Caki2 (cell line): Measurements from ENCODE around the gene FOXR2. TPM values are rescaled to one million over a fixed set of nuclear protein-coding genes. Genes with fewer than 3 reads are reported as not detected.

Experiments
- DNase-seq: peaks from one replicate; pipeline ENCODE4 v3.0.0-alpha.2; 2015; ENCODE audit warnings: low read depth
- in situ Hi-C: cut with HindIII; loops from 2 replicates; pipeline ENCODE4 v1.10.0; 2016; ENCODE audit warnings: low sequenced_read_pairs, low pct_unique_long_range_greater_than_20kb, mixed read lengths
- total RNA-seq: library from RNA; depleted of rRNA; stranded (reverse); fragments of >200 nt; shearing (Covaris generic); gene quantifications from 2 replicates; pipeline ENCODE4 v1.2.3, GENCODE V29; 2014; ENCODE audit warnings: low replicate concordance; rRNA removed

The FOXR2 gene, protein sequence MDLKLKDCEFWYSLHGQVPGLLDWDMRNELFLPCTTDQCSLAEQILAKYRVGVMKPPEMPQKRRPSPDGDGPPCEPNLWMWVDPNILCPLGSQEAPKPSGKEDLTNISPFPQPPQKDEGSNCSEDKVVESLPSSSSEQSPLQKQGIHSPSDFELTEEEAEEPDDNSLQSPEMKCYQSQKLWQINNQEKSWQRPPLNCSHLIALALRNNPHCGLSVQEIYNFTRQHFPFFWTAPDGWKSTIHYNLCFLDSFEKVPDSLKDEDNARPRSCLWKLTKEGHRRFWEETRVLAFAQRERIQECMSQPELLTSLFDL
- total RNA-seq = not detected in 2 replicates

DNA sequence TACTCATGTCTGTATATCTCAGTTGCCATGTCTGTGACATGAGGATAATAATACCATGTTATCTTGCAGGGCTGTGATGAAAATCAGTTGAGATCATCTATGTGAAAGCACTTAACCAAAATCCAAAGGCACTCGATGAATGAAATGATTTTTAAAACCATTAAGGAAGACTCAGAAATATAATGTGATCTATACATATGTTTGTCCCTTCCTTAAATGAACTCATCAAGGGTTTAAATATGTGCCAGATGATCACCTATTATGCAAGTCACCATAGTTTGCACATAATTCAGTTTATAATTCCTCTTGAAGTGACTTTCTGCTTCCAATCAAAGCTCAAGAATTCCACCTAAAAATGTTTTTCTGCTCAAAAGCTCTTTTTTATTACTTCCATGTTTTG, at the start of gene FOXR2:
Gene FOXR2, plus strand, starts transcription at position 301 of the 400 bp plus-strand sequence. CDS start 312 bp downstream, outside the sequence.
- in situ Hi-C loops = no loop called here
- no peak for DNase-seq

DNA sequence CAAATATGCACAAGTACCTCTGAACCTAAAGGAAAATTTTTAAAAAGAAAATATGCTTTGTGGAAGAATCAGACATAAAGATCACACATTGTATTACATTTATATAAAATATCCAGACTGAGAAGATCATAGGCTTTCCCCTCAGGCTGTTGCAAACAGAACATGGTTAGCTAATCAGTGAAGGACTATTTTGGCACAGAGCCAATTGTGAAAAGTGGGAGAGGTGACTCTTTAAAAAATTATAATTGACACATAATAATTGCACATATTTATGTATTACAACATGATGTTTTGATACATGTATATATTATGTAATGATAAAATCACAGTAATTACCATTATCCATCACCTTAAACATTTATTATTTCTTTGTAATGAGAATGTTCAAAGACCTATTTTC, 44.1 kb upstream of the FOXR2 start:
- in situ Hi-C loops = no loop called here
- no peak for DNase-seq

DNA sequence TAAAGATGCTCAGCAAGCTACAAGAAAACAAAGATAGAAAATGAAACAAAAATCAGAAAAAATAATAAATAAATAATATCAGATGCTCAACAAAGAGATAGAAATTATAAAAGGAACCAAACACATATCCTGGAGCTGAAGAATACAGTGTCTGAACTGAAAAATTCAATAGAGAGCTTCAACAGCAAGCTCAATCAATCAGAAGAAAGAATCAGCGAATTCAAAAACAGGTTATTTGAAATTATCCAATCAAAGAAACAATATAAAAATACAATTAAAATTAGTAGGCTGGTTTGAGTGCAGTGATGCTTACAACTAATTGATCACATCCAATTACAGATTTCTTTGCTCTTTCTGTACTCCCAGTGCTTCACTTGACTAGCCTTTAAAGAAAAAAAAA, 40.8 kb upstream of the FOXR2 start:
- in situ Hi-C loops = no loop called here
- DNase-seq = no peak

DNA sequence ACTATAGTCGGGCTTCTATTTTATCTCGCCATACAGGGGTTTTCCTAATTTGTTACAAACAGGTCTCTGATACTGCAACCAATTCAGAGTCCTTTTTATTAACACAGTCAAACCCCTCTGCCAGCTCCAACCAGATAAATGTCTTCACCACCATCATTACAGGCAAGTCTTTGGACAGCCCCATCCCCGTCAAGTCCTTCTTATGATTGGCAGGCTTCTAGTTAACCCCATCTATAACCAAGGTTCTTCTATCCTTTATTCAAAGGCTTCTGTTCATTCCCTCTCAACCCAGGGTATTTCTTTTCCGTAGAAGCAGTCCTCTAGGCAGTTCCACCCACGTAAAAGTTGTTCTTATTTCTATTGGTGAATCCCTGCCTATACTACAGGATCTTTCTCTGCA, 29.9 kb upstream of the FOXR2 start:
- DNase-seq = no peak
- in situ Hi-C loops = no loop called here

DNA sequence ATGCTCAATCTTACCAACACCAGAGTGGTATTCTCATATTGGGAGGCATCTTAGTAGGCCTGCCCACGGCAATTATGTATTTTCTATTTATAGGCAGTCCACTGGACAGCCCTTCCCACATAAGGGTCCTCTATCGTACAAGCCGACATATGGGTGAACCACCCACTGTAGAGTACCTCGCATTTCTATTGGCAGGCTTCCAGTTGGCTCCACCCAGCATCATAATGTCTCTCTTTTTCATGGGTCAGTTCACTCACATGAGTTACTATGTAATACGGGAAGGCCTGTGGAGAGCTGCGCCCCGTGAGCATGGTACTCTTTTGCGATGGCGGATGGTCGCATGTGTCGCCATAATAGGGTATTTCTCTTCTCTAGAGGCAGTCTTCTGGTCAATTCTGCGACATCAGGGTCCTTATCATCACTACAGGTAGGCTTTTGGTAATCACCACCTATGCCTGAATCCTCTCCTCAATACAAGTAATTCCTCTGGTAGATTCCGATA, 29.4 kb upstream of the FOXR2 start:
- no peak for DNase-seq
- in situ Hi-C loops = no loop called here

DNA sequence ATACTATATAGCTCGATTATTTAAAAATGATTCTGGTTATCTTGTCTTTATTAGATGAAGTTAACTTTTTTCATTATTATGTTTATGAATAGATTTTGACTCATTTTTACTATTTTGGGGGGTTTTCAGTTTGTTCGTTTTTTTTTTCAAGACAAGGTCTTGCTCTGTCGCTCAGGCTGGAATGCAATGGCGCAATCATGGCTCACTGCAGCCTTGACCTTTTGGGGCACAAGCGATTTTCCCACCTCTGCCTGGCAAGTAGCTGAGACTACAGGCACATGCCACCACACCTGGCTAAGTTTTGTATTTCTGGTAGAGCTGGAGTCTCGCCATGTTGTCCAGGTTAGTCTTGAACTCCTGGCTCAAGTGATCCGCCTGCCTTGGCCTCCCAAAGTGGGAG, 24.9 kb upstream of the FOXR2 start:
- DNase-seq = no peak
- in situ Hi-C loops = no loop called here

DNA sequence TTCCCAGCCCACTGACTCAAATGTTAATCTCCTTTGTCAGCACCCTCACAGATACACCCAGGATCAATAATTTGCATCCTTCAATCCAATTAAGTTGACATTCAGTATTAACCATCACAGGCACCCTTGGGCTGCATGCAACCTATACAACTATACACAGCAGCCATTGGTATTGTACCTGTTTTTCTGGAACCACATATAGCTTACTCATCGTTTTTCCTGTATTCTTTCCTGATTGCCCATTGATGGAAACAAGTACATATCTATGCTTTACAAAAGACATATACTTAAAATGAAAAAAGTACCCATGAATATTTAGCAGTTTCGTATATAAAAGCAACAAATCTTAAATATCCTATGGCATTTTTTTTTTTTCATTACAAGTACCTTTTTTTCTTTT, 3.7 kb upstream of the FOXR2 start:
- in situ Hi-C loops = no loop called here
- no peak for DNase-seq

DNA sequence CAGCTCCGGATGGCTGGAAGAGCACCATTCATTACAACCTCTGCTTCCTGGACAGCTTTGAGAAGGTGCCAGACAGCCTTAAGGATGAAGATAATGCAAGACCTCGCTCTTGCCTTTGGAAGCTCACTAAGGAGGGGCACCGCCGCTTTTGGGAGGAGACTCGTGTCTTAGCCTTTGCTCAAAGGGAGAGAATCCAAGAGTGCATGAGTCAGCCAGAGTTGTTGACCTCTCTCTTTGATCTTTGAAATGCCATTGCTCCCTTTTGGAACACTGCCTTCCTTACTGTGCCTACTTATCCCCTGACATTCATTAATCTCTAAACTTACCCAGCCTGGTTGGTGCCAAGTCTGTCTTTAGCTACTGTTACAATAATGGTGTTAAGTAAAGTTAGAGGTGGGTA, 1.2 kb downstream of the FOXR2 start:
- DNase-seq = no peak
- in situ Hi-C loops = no loop called here

DNA sequence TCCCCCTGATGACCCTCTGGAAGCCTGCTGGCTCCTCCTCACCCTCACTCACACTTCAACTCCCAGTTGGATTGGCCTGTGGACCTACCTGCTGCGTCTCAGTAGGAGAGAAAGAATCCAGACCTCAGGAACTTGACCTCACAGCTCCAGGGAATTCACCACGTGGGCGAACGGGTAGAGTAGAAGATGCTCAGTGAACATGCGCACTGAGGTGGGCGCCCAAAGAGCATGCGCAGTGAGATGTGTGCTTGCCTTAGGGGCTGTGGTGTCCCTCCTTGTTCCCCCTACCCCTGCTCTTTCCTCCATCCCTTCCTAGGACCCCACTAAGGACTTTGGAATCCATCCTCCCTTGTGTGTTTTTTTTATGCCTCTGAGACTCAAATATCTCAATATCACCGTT, 12.9 kb downstream of the FOXR2 start:
- DNase-seq = no peak

DNA sequence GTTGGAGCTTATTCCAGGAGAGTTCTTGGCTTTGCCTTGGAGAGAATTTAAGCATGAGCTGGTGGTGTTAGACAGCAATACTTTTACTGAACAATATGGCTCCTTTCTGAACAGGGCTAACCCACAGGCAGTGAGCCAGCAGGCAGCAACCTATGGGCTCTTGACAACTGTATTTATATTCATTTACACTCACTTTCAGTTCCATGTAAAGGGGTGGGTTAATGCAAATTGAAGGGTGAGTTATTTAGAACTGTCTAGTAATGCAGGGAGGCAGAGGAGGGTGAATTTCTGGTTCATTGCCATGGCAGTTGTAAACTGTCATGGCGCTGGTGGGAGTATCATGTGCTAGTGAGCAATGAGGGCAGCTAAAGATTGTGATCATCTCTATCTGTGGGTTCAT, 15.7 kb downstream of the FOXR2 start:
- in situ Hi-C loops = no loop called here
- no peak for DNase-seq

More for the DNA sequence above, 12.9 kb downstream of the FOXR2 start:
- in situ Hi-C loops = no loop called here

DNA sequence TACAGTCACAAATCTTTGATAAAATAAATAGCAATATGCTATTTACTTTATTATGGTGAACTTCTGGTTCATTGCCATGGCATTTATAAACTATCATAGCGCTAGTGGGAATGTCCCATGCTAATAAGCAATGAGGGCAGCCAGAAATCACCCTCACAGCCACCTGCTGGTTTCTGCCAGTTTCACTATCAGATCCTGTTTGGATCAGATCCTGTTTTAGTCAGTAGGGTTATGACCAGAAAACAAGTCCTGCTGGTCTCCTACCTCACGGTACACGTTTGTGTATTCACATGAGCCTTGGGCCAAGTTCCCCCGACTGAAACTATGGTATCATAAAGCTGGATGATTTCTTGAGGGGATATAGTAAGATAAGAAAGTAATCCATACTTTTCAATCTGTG, 17.7 kb downstream of the FOXR2 start:
- in situ Hi-C loops = no loop called here

DNA sequence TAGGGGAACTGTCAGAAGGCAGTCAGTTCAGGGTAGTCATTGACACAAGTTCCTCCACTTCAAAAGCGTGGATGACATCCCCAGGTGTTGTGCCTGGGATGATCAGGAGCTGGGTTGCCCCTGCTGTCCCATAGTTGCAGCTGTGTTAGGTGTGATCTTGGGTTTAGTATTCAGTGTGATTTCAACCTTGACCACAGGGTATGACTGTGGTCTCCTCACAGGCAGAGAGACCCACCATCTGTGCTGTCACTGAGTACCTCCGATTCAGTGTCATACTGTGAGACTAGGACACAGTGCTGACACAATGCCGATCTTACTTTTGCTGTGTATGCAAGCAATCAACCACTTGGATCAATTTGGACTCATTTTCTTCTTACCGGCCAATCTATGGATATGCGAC, 25.2 kb downstream of the FOXR2 start:
- DNase-seq = no peak
- in situ Hi-C loops = no loop called here

More for the DNA sequence above, 17.7 kb downstream of the FOXR2 start:
- no peak for DNase-seq

DNA sequence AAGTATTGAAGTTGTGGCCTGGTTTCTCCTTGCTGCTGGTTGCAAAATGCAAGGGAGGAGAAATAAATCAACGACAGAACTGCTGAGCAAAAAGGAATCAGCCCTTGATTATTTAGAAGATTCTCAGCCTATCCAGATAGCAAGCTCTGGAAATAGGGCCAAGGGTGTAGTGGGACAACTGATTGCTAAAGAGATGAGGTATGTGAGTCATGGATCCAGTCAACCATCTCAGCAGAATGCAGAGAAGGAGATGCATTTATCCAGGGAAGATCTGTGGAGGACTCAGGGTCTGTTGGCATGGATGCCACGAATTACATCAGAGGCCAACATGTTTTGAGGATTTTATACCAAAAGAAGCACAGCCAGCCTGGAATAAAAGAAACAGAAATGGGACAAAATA, 36.7 kb downstream of the FOXR2 start:
- in situ Hi-C loops = no loop called here
- no peak for DNase-seq

DNA sequence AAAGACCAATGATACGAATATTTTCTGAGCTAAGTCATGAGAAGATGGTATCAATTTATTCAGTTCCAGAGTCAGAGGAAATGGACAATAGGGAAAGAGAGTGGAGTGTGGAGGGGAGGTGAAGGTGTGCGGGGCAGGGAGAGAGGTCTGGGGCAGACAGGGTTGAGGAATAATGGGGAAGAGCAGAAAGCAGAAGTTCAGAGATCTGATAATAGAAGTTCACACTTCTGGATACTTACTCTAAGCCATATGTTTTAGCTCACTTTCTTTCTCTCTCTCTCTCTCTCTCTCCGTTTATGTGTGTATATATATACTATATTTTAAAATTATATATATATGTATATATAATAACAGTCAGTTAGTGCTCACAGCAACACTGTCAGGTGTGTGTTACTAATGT, 40.4 kb downstream of the FOXR2 start:
- no peak for DNase-seq
- in situ Hi-C loops = no loop called here

DNA sequence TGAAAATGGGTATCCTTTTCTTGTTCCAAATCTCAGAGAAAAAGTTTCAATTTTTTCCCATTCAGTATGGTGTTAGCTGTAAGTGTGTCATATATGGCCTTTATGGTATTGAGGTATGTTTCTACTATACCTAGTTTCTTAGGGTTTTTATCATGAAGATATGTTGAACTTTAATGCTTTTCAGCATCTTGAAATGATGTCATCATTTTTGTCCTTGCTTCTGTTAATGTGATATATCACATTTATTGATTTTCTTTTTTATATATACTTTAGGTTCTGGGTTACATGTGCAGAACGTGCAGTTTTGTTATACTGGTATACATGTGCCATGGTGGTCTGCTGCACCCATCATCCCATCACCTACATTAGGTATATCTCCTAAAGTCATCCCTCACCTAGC, 44.9 kb downstream of the FOXR2 start:
- DNase-seq = no peak
- in situ Hi-C loops = no loop called here

Other genes with a start within 250 kb of the FOXR2 start
- 27.1 and 60.4 TPM in 2 replicates for gene MAGEH1, start 171.3 kb upstream of the FOXR2 start, total RNA-seq
- gene USP51, start 133.6 kb upstream of the FOXR2 start, total RNA-seq = 0.06 and 0.14 TPM in 2 replicates
- 6.0 and 20.2 TPM in 2 replicates for gene RRAGB, start 94.3 kb downstream of the FOXR2 start, total RNA-seq